ENCODE measurements around the gene SLC17A1.
"Not testable (repeated sequence)": the region's sequence is repeated elsewhere in the genome, so short reads cannot be mapped to it uniquely, and the experiment has no call there.

Gene SLC17A1

GRCh38 chr6:25756382-25757363, 75.2 kb downstream of the SLC17A1 start:
- no peak for DNase-seq

- DNase-seq = no peak
Observed at GRCh38 chr6:25755483-25755882, 76.4 kb downstream of the SLC17A1 start.

GRCh38 chr6:25754535-25754934, 77.3 kb downstream of the SLC17A1 start, which contains the start of gene SLC17A4:
SLC17A4 (plus strand) TSS chr6:25754742; CDS start chr6:25761963, 7,221 bp downstream.
- DNase-seq = no peak

GRCh38 chr6:25753079-25753478, 78.8 kb downstream of the SLC17A1 start:
- DNase-seq = no peak

- no peak for DNase-seq
Observed at GRCh38 chr6:25750906-25751305, 80.9 kb downstream of the SLC17A1 start.

GRCh38 chr6:25749837-25750236, 82.0 kb downstream of the SLC17A1 start:
- DNase-seq = no peak

- not testable (repeated sequence) for DNase-seq
Observed at GRCh38 chr6:25748601-25749517, 83.0 kb downstream of the SLC17A1 start.

- no peak for DNase-seq
Observed at GRCh38 chr6:25748049-25748448, 83.8 kb downstream of the SLC17A1 start.

- no peak for DNase-seq
Observed at GRCh38 chr6:25747477-25747876, 84.4 kb downstream of the SLC17A1 start.

GRCh38 chr6:25746968-25747367, 84.9 kb downstream of the SLC17A1 start:
- no peak for DNase-seq

GRCh38 chr6:25745836-25746235, 86.0 kb downstream of the SLC17A1 start:
- DNase-seq = no peak

- DNase-seq = no peak
Observed at GRCh38 chr6:25743868-25744267, 88.0 kb downstream of the SLC17A1 start.

GRCh38 chr6:25735261-25735660, 96.6 kb downstream of the SLC17A1 start:
- DNase-seq = no peak
